ENCODE results near the gene BRMS1L. TPM values are rescaled to one million over a fixed set of nuclear protein-coding genes. Genes with fewer than 3 reads are reported as not detected.
A peak's percentile ranks its signal among the peaks of the same experiment; 100 is the strongest.

Gene BRMS1L
- total and polyA plus RNA-seq, 2 of the 13 experiments (the other 11 are each of a cell fraction or from before 2014, with no cell fraction given) = 21.1 to 23.8 TPM

- Histone ChIP-seq H3K9ac (ENCODE audit: insufficient read depth, low read depth, low read length) (no peak overlapping the region), H3K27me3 (ENCODE audit: control insufficient read depth in 1 of 2, insufficient read depth in 2 of 2, low read length in 2 of 2) (no peaks in the 10 kb centered on the region), H3K4me3 (replicated peaks in 1 of 3; ENCODE audit: insufficient read depth in 1 of 3, low read depth in 2 of 3, low read length in 3 of 3) (no peak overlapping the region), H3K9me3 (ENCODE audit: low read length) (no peaks in the 10 kb centered on the region), H3K79me2 (ENCODE audit: insufficient read depth, low read length) (no peaks in the 10 kb centered on the region), H3K27ac (ENCODE audit: extremely low read length, insufficient read depth, low read length) (no peak overlapping the region), H3K4me1 (ENCODE audit: insufficient read depth, low read length) (peaks cover 27% of the 10 kb centered on the region), H3K4me2 (ENCODE audit: low read depth, low read length) (no peak overlapping the region), H3K36me3 (replicated peaks in 1 of 2; ENCODE audit: control insufficient read depth in 1 of 2, insufficient read depth in 2 of 2, low read length in 2 of 2) (no peaks in the 10 kb centered on the region), H2AFZ (ENCODE audit: low read length) (no peak overlapping the region), H4K20me1 (ENCODE audit: insufficient read depth, low read length) (no peaks in the 10 kb centered on the region)
- BruUV-seq (replicated peaks) = no TSS peak
- ChIA-PET CTCF (ENCODE audit: low intra/inter-chr PET ratio, low total read pairs) (interaction anchor here (2.4 kb wide), 1 partner anchor 133 kb away, joined by 13 read pairs; no protein-coding TSS in a partner anchor), POLR2A (no interaction called here)
- FAIRE-seq (no peak), ATAC-seq (no peak), DNase-seq (ENCODE audit: low spot score) (no peak)
- intact Hi-C loops (cut with micrococcal nuclease; ENCODE audit: unreplicated experiment) (loop anchor here (2.0 to 10.0 kb wide), 4 partner anchors 133 to 675 kb away; no protein-coding TSS in a partner anchor), in situ Hi-C loops (cut with HindIII; ENCODE audit: extremely low pct_ligation_motif_present, low pct_unique_long_range_greater_than_20kb) (loop anchor here (5.0 to 25.0 kb wide), 4 partner anchors 125 to 683 kb away; partner anchors contain the start of gene INSM2)
- WGBS (ENCODE audit: low lambda C conversion rate) = 71% methylated on average over 32 of the region's 32 CpGs
- peak; percentile 33; the same call in 1 of the 2 replicates for TF ChIP-seq ZNF768 (CRISPR knock-in tag; IDR thresholded peaks at IDR 0.05)
- 0 out of 2 replicates have a peak, but pooled peaks have one; percentile 29 for TF ChIP-seq ZBTB33 (CRISPR knock-in tag; IDR thresholded peaks at IDR 0.05)
- no peak for TF ChIP-seq YEATS4 (CRISPR knock-in tag; IDR thresholded peaks at IDR 0.05; ENCODE audit: borderline replicate concordance)
- TF ChIP-seq ZFY (CRISPR knock-in tag; IDR thresholded peaks at IDR 0.05) = 0 out of 2 replicates have a peak, but pooled peaks have one; percentile 16
- 0 out of 2 replicates have a peak, but pooled peaks have one; percentile 22 for TF ChIP-seq HOXD1 (CRISPR knock-in tag; IDR thresholded peaks at IDR 0.05)
- TF ChIP-seq NFE2L1 (CRISPR knock-in tag; IDR thresholded peaks at IDR 0.05; ENCODE audit: borderline replicate concordance) = peak; percentile 69; the same call in 1 of the 2 replicates
- TF ChIP-seq MYC (CRISPR knock-in tag; IDR thresholded peaks at IDR 0.05; ENCODE audit: borderline replicate concordance) = 0 out of 2 replicates have a peak, but pooled peaks have one; percentile 44
- 0 out of 2 replicates have a peak, but pooled peaks have one; percentile 15 for TF ChIP-seq FOSL1 (CRISPR knock-in tag; IDR thresholded peaks at IDR 0.05; ENCODE audit: borderline replicate concordance)
- TF ChIP-seq CERS6 (CRISPR knock-in tag; IDR thresholded peaks at IDR 0.05) = 0 out of 2 replicates have a peak, but pooled peaks have one; percentile 5
- TF ChIP-seq SMAD1 (CRISPR knock-in tag; IDR thresholded peaks at IDR 0.05; ENCODE audit: borderline replicate concordance, low read depth) = no peak
- TF ChIP-seq HOXA3 (CRISPR knock-in tag; IDR thresholded peaks at IDR 0.05) = peak; percentile 27; the same call in 1 of the 2 replicates
- no peak for TF ChIP-seq ESRRA (CRISPR knock-in tag; IDR thresholded peaks at IDR 0.05; ENCODE audit: low read depth)
- TF ChIP-seq SNAPC4 (CRISPR knock-in tag; IDR thresholded peaks at IDR 0.05) = 0 out of 2 replicates have a peak, but pooled peaks have one; percentile 49
- TF ChIP-seq SOX6 (IDR thresholded peaks at IDR 0.05) = no peak
- TF ChIP-seq SOX6 (CRISPR knock-in tag; IDR thresholded peaks at IDR 0.05) = 0 out of 2 replicates have a peak, but pooled peaks have one; percentile 1
Observed at GRCh38 chr14:35819591-35820540, 6.3 kb upstream of the BRMS1L start.

Measured in HepG2 (cell line).